Measurements from ENCODE around the gene CHGA.

CHGA gene

DNA sequence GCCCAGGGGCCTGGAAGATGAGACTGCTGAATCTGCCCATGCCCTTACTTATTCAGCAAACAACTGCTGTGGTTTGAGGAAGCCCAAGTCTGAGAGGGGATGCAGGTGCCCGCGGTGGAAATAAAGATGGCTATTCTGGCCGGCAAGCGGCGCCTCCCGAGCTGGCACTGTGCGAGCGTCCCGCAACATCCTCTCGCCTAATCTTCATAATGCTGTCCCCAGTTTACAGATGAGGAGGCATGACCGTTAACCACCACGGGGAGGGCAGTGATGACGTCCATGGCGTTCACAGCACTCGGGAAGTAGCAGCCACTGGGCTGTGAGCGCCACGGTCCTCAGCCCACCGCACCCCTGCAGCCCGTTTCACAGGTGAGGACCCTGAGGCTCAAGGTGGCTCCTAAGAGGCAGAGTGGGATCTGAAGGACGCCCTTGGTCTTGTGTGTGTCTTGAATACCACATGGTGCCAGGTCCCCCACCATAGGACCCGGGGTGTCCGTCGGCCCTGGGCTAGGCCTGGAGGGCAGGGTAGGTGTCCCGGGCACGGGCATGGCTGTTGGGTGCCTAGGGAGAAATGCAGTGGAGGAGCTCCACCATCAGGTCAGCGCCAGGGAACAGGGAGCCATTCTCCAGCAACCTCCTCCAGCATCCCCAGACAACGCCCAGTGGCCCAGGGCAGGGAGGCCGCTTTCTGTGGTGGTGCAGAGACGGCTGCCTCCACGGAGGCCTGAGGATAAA is 20.2 kb downstream of the CHGA start:
- Histone ChIP-seq H3K4me1 (ENCODE audit: control insufficient read depth, low read length) (no peaks in the 10 kb centered on the region), H3K9me3 (ENCODE audit: control insufficient read depth, insufficient read depth, low read length) (no peaks in the 10 kb centered on the region), H3K4me3 (ENCODE audit: low read length) (no peak overlapping the region), H3F3A (ENCODE audit: control insufficient read depth, insufficient read depth) (no peaks in the 10 kb centered on the region), H4K20me1 (ENCODE audit: control insufficient read depth, insufficient read depth, low read depth, low read length) (no peaks in the 10 kb centered on the region), H3K27ac (ENCODE audit: low read depth, low read length) (no peak overlapping the region), H3K27me3 (ENCODE audit: control insufficient read depth, low read length) (no peaks in the 10 kb centered on the region), H3K36me3 (ENCODE audit: control insufficient read depth, low read length) (no peaks in the 10 kb centered on the region), H3K4me2 (ENCODE audit: low read length) (no peak overlapping the region), H3K79me2 (ENCODE audit: control insufficient read depth, low read length) (no peaks in the 10 kb centered on the region), H3K9me2 (replicated peaks; ENCODE audit: control insufficient read depth, low read length) (no peaks in the 10 kb centered on the region)
- TF ChIP-seq CTCF (IDR thresholded peaks at IDR 0.05; ENCODE audit: low read depth, low read length, poor library complexity, severe bottlenecking) (no peak), EZH2phosphoT487 (IDR thresholded peaks at IDR 0.05; ENCODE audit: borderline replicate concordance, low read length) (no peak)

- H3F3A ChIP-seq (ENCODE audit: control insufficient read depth, insufficient read depth), result no peaks in the 10 kb centered on the region
- no peak overlapping the region for H3K4me2 ChIP-seq (ENCODE audit: low read length)
- H3K4me1 ChIP-seq (ENCODE audit: control insufficient read depth, low read length), result no peaks in the 10 kb centered on the region
- no peaks in the 10 kb centered on the region for H3K27me3 ChIP-seq (ENCODE audit: control insufficient read depth, low read length)
- no peaks in the 10 kb centered on the region for H3K9me2 ChIP-seq (replicated peaks; ENCODE audit: control insufficient read depth, low read length)
- no peaks in the 10 kb centered on the region for H3K9me3 ChIP-seq (ENCODE audit: control insufficient read depth, insufficient read depth, low read length)
- no peaks in the 10 kb centered on the region for H3K36me3 ChIP-seq (ENCODE audit: control insufficient read depth, low read length)
- H3K27ac ChIP-seq (ENCODE audit: low read depth, low read length), result no peak overlapping the region
- no peaks in the 10 kb centered on the region for H3K79me2 ChIP-seq (ENCODE audit: control insufficient read depth, low read length)
- no peaks in the 10 kb centered on the region for H4K20me1 ChIP-seq (ENCODE audit: control insufficient read depth, insufficient read depth, low read depth, low read length)
- TF ChIP-seq CTCF (IDR thresholded peaks at IDR 0.05; ENCODE audit: low read depth, low read length, poor library complexity, severe bottlenecking), result no peak
- TF ChIP-seq EZH2phosphoT487 (IDR thresholded peaks at IDR 0.05; ENCODE audit: borderline replicate concordance, low read length), result no peak
- H3K4me3 ChIP-seq (ENCODE audit: low read length), result no peak overlapping the region
Observed at GRCh38 chr14:92943855-92944570, 21.1 kb downstream of the CHGA start.

- Histone ChIP-seq H3K4me3 (ENCODE audit: low read length) (no peak overlapping the region), H3F3A (ENCODE audit: control insufficient read depth, insufficient read depth) (no peaks in the 10 kb centered on the region), H3K79me2 (ENCODE audit: control insufficient read depth, low read length) (no peaks in the 10 kb centered on the region), H3K4me2 (ENCODE audit: low read length) (no peak overlapping the region), H3K9me3 (ENCODE audit: control insufficient read depth, insufficient read depth, low read length) (no peaks in the 10 kb centered on the region), H4K20me1 (ENCODE audit: control insufficient read depth, insufficient read depth, low read depth, low read length) (no peaks in the 10 kb centered on the region), H3K27me3 (ENCODE audit: control insufficient read depth, low read length) (no peaks in the 10 kb centered on the region), H3K27ac (ENCODE audit: low read depth, low read length) (no peak overlapping the region), H3K36me3 (ENCODE audit: control insufficient read depth, low read length) (no peaks in the 10 kb centered on the region), H3K9me2 (replicated peaks; ENCODE audit: control insufficient read depth, low read length) (no peaks in the 10 kb centered on the region), H3K4me1 (ENCODE audit: control insufficient read depth, low read length) (no peaks in the 10 kb centered on the region)
- TF ChIP-seq CTCF (IDR thresholded peaks at IDR 0.05; ENCODE audit: low read depth, low read length, poor library complexity, severe bottlenecking) (no peak), EZH2phosphoT487 (IDR thresholded peaks at IDR 0.05; ENCODE audit: borderline replicate concordance, low read length) (no peak)
Observed at GRCh38 chr14:92944976-92945375, 22.0 kb downstream of the CHGA start.

All from DOHH2 (cell line).